ENCODE measurements around the gene ASTL. TPM values are rescaled to one million over a fixed set of nuclear protein-coding genes. Genes with fewer than 3 reads are reported as not detected.

The ASTL gene
- total RNA-seq, 2 experiments from 2014 or later: 0.49 TPM; not detected in 1

DNA sequence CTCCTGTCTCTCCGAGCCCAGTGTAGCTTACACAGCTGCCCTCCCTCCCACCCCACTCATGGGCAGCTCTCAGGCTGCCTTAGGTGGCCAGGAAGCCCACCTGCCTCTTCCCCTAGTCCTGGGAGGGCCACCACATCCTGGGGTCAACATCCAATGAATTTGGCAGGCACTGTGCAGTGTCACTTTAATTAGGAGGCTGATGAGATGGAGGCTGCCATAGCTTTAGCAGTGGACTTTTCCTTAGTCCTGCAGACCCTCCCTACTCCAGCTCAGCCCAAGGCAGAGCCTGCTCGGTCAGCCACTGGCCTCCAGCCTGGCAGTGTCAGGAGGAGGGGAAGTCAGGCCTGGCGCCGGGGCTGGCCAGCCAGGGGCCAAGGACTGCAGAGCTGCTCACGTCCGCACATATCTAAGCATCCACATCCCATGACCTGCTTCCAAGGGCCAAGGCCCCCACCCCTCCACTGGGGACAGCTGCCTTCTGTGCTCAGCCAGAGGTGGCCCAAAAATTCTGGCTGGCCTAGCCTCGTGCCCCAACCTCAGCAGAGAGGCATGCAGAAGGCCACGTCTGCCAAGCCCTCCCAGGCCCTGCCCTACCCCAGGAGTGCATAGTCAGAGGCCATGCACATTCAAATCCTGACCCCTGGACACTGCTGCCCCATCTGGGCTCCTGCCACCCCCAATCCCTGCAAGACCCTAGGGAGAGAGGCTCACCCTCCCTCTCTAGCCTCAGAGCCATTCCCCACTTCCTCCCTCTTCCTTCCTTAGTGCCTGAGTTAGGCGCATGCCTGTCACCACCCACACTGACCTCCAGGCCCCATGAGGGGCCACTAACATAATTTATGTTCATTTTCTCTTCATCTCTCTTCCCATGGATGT, 55.0 kb downstream of the ASTL start:
- POLR2A ChIA-PET: no interaction called here
- intact Hi-C loops (cut with micrococcal nuclease; ENCODE audit: unreplicated experiment): no loop called here
- no TSS peak for BruUV-seq (replicated peaks)
- Histone ChIP-seq H4K20me1 (ENCODE audit: insufficient read depth, low read length) (no peaks in the 10 kb centered on the region), H3K4me1 (ENCODE audit: insufficient read depth, low read length, poor library complexity, severe bottlenecking) (no peaks in the 10 kb centered on the region), H3K36me3 (ENCODE audit: insufficient read depth, low read length) (no peaks in the 10 kb centered on the region), H3K79me2 (ENCODE audit: insufficient read depth, low read depth, low read length) (no peaks in the 10 kb centered on the region), H3K9me3 (ENCODE audit: low read length) (no peaks in the 10 kb centered on the region), H3K4me2 (ENCODE audit: low read length) (no peak overlapping the region), H3K9me2 (ENCODE audit: insufficient read depth, low read length) (no peaks in the 10 kb centered on the region), H2AFZ (ENCODE audit: low read length) (no peak overlapping the region), H3K4me3 (ENCODE audit: low read depth, low read length, poor library complexity, severe bottlenecking) (no peak overlapping the region), H3K27ac (ENCODE audit: low read depth, low read length, poor library complexity, severe bottlenecking) (no peak overlapping the region)
- CTCF ChIA-PET (ENCODE audit: unreplicated experiment): no interaction called here
- no peak for TF ChIP-seq EZH2phosphoT487 (IDR thresholded peaks at IDR 0.05; ENCODE audit: borderline replicate concordance, low read depth, low read length)
- TF ChIP-seq, protein P1, sequence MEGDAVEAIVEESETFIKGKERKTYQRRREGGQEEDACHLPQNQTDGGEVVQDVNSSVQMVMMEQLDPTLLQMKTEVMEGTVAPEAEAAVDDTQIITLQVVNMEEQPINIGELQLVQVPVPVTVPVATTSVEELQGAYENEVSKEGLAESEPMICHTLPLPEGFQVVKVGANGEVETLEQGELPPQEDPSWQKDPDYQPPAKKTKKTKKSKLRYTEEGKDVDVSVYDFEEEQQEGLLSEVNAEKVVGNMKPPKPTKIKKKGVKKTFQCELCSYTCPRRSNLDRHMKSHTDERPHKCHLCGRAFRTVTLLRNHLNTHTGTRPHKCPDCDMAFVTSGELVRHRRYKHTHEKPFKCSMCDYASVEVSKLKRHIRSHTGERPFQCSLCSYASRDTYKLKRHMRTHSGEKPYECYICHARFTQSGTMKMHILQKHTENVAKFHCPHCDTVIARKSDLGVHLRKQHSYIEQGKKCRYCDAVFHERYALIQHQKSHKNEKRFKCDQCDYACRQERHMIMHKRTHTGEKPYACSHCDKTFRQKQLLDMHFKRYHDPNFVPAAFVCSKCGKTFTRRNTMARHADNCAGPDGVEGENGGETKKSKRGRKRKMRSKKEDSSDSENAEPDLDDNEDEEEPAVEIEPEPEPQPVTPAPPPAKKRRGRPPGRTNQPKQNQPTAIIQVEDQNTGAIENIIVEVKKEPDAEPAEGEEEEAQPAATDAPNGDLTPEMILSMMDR (conservative IDR thresholded peaks at IDR 0.05; ENCODE audit: low read length): no peak
- DNase-seq (ENCODE audit: low spot score): no peak

DNA sequence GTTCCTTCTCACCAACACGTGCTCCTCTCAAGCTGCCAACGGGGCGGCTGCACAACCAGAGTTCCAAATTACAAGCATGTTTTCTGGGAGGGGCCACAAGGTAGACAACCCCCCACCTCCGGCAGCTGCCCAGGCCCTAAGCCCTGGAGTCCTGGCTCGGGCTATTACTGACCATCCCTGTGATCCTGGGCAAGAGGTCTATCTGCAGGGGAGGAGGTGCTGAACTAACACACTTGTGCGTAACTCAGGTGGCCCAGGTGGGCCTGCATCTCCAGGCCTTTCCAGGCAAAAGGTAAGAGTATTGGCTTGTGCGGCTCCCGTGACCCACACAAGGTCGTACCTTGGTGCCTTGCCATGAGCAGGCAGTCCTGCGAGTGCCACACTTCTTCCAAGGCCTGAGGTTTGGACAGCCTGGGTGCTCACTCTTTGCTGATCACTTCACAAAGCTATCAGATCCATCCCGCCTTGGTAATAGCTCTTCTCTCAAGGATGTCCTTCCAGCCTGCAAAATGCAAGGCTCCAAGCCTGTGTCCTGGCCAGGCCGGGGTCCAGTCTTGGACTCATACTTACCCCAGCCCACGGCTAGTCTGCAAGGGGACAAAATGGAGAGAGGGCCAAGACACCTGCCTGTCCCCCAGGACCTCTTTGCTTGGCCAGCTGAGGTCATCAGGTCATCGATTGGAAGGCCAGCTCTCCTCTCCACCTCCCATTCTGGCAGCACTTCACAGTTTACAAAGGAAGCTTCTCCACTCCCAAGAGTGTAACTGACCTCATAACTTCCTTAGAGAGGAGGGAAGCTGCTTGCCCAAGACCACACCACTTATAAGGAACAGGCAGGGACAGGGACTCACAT, 55.9 kb downstream of the ASTL start:
- Histone ChIP-seq H4K20me1 (ENCODE audit: insufficient read depth, low read length) (no peaks in the 10 kb centered on the region), H3K4me1 (ENCODE audit: insufficient read depth, low read length, poor library complexity, severe bottlenecking) (no peaks in the 10 kb centered on the region), H3K9me2 (ENCODE audit: insufficient read depth, low read length) (no peaks in the 10 kb centered on the region), H3K36me3 (ENCODE audit: insufficient read depth, low read length) (no peaks in the 10 kb centered on the region), H3K27ac (ENCODE audit: low read depth, low read length, poor library complexity, severe bottlenecking) (no peak overlapping the region), H3K79me2 (ENCODE audit: insufficient read depth, low read depth, low read length) (no peaks in the 10 kb centered on the region), H2AFZ (ENCODE audit: low read length) (no peak overlapping the region), H3K4me3 (ENCODE audit: low read depth, low read length, poor library complexity, severe bottlenecking) (no peak overlapping the region), H3K4me2 (ENCODE audit: low read length) (no peak overlapping the region), H3K9me3 (ENCODE audit: low read length) (no peaks in the 10 kb centered on the region)
- no TSS peak for BruUV-seq (replicated peaks)
- POLR2A ChIA-PET: no interaction called here
- CTCF ChIA-PET (ENCODE audit: unreplicated experiment): no interaction called here
- DNase-seq (ENCODE audit: low spot score): no peak
- intact Hi-C loops (cut with micrococcal nuclease; ENCODE audit: unreplicated experiment): no loop called here
- TF ChIP-seq, protein P1 (conservative IDR thresholded peaks at IDR 0.05; ENCODE audit: low read length): no peak
- no peak for TF ChIP-seq EZH2phosphoT487 (IDR thresholded peaks at IDR 0.05; ENCODE audit: borderline replicate concordance, low read depth, low read length)
